ENCODE measurements around the gene MTX2.

The MTX2 gene
- 7.9 to 32.3 (median 21.9) reads per million in 17 experiments for total RNA-seq

DNA sequence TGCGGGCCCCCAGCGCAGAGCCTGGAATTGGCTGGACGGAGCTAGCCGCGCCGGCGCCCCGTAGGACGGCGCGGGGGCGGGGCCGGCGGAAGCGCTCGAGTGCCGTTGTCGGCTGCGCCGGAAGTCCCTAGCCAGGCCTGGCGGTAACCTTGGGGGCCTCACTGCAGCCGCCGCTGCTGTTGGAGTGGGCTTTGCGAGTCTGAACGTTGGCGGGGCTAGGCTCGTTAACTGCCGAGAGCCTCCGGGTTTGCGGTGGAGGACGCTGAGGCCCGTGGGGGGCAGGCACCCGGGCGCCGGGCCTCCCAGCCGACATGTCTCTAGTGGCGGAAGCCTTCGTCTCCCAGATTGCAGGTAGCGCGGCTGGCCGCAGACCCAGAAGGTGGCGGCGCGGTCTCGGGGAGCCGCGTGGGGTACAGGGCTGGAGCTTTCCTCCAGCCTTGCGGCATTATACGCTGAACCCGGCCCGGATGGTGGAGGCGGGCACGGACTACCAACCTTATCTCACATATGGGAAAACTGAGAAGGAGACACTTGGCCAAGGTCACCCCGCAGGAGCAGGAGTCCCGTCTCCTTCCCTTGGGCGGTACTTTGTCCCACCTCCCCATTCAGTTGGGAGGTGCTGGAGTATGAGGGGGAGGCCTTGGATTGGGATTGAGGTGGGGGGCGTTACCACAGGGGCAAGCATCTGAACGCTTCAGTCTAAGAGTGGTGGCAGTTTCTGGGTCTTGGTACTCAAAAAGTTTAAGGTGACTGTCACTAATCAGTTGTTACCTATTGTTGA is at the start of gene MTX2:
TSS of gene MTX2 (plus strand) at position 124 of the 781 bp plus-strand sequence. CDS start at position 312, 188 bp downstream.
- DNase-seq: peak; percentile 74 to 92 (median 84)

DNA sequence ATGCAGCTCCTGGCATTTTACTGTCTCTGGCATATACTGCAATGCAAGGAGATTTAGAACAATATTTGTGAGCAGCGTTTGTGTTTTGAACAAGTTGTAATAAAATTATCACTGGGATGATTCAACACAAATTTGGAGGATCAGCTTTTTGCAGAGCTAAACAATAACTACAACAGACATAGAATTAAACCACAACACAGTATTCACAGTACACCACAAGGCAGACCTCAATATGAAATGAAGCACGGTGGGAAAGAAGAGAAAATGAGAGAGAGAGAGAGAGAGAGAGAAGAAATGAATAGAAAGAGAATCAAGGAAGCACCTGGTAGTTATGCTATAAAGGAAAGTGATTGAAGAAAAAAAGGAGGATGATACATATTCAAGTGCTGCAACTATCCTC is 41.4 kb upstream of the MTX2 start:
- no peak for DNase-seq

DNA sequence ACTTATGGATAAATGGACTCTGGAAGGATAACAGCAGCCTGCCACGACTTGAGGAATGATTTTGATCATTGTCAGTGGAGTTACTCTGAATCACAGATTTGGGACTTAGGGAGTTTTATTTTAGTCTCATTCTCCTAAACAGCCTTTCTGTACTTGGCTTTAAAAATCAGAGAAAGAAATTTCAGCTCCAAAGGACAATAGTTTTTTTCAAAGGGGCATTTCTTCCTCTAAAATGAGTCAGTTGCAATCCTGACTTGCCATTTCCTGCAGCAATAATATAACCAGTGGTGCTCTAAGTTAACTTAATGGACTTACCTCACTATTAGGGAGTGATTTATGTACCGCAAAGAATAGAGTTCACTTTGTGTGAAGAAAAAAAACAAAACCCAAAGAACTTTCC is 35.1 kb upstream of the MTX2 start:
- no peak for DNase-seq

DNA sequence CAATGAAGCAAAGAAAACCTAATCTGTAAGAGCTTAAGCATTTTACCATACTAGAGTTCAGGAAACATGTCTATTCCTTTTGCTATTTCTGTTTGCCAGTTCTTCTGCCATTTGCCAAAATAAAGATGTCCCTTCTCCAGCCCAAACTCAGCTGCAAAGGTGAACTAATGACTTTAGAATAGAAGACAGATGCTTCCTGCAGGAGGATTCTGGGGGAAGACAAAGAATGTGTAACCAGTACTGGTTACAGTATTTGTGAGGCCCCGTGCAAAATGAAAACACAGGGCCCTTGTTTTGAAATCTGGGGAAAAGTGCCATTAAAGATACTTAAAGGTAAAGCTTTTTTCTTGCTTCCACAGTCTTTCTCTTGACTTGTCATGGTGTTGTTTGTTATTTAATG is 34.3 kb upstream of the MTX2 start:
- DNase-seq: no peak

DNA sequence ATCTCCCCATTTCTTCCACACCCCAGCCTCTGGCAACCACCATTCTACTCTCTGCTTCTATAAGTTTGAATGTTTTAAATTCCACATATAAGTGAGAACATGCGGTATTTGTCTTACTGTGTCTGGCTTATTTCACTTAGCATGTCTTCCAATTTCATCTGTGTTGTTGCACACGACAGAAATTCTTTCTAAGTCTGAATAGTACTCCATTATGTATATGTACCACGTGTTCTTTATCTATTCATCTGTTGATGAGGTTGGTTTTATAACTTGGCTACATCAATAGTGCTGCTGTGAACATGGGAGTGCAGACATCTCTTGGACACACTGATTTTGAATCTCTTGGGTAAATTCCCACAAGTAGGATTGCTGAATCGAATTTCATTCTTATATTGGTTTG is 31.8 kb upstream of the MTX2 start:
- DNase-seq: no peak

DNA sequence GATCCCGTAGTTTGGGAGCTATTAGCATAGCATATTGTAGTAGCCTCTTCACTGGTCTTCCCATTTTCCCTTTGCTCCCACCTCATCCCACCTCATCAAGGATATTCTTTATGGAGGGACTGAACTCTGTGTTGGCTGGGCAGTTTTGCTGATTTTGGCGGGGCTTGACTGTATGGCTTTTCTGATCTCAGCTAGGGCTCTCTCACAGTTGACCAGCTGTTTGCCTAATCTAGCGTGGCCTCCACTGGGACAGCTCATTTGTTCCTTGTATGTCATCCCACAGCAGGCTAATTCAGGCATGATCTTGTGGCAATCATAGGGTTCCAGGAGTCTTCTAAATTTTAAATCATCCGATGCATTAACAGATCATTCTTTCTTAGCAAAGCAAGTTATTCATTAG is 30.2 kb upstream of the MTX2 start:
- no peak for DNase-seq

DNA sequence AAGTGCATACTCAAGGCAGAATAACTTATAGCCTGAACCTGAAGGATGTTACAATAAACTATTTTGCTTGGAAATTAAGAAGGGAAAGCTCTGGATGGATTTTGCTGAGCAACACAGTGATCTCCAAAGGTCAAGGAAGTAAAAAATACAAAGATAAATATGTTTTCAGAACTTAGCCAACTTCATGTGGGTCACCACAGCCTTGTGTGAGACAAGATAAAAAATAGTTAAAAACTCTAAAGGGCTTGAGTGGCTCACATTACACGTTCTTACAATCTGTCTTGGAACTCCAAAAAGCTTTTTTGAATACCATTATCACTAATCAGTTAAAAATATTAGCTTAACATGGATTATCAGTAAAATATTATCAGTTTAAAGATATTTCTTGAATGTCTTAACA is 28.9 kb upstream of the MTX2 start:
- no peak for DNase-seq

DNA sequence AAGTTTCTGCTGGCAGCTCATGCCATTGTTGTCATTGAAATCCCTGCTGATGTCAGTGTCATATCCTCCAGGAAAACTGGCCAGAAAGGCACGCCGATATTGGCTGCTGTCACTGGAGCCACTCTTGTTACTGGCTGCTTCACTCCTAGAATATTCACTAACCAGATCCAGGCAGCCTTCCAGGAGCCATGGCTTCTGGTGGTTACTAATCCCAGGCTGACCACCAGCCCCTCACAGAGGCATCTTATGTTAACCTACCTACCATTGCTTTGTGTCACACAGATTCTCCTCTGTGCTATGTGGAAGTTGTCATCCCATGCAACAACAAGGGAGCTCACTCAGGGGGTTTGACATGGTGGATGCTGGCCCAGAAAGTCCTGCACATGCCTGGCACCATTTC is 27.0 kb upstream of the MTX2 start:
- DNase-seq: no peak

DNA sequence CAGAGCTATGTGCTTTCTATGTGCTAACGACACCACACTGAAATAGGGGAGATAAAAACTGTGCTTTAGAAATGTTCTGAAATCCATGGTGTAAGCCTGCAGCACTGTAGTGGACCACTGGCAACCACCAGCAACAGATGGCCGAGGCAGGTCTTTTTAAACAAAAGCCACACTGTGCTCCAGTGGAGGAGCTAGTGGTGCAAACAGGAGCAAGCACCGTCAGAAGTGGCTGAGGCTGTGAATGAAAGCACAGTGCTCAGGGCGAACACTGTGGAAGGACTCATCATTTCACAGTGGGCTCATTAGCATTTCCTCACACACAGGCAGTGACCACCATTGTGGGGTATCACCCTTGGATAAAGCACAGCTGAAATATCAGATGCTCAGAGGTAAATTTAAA is 22.9 kb upstream of the MTX2 start:
- DNase-seq: no peak

DNA sequence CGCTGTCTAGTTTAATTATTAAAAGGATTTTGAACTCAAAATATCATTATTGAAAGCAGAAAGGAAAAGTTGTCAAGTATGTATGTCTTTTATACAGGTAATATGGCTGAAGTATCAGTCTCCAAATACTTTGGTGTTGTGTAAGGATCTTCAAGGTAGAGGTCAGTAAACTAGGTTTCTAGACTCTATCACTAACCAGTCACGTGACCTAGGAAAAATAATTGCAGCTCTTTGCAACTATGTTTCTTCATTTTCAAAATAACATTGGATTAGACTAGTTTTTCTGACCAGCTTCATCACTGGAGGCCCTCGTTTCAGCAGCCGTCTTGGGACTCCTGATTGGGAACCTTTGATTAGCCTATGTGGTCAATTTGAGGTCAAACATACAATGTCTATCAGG is 21.4 kb upstream of the MTX2 start:
- no peak for DNase-seq

DNA sequence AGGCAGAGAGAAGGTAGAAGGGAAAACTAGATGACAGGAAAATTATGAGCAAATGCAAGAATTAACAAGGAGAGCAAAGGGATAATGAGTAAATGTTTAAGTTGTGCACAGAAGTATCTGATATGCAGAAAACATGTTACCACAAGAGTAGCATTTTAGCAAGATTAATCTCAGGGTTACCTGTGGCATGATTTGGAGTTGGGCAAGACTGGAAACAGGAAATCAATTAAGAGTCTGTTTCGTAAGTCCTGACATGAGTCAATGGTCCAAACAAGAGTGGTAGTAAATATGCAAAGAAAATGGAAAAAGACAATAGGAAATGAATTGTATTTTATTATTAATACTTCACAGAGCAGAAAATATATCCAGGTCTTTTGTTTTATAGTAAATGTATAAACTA is 17.3 kb upstream of the MTX2 start:
- no peak for DNase-seq

DNA sequence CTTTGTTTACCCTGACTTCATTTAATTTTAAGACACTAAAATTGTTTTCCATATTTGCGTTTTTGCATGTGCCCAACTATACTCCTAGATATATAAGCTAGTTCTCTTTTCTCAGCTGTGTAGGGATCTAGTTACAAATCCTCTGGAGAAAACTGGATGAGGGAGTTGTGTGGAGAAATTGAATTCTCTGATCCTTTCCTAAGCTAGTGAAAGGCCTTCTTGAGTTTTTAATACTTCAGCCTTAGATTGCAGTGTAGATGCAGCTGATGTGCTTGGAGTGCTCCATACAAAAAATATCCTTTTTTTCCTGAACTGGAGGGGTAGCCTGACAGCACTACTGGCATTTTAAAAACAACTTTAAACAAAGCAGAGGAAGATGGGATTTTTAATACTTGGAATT is 8.6 kb upstream of the MTX2 start:
- no peak for DNase-seq

DNA sequence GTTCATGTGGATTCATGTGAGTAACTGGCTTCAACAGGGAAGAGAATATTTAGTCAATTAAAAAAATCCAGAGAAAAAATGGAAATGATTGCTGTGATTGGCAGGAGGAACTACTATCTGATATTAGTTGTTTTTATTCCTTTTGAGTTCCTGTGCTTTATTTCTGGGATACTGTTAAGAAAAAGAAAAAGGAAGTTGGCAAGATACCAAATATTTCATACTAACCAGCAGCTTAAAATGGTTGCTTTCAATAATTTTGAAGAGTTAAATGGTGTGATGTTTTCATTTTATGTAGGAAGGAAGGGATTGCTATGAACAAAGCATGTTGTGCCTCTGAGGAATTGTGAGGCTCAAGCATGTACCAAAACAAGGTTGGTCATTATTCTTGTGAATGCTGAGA is 8.1 kb upstream of the MTX2 start:
- DNase-seq: peak in 2 of 4 experiments; percentile 31 to 51

DNA sequence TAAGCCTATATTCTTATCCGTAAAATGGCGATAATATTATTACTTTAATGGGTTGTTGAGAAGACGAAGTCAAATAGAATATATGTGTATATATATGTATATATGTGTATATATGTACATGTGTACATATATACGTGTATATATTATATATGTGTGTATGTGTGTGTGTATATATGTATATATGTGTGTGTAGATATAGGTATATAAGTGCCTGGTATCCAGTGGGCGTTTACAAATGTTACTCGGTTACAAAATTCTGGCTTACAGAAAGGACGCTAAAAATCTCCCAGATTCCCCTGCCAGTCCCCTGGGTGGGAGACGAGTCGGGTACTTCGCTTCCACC is 295 bp upstream of the MTX2 start:
- no peak for DNase-seq

DNA sequence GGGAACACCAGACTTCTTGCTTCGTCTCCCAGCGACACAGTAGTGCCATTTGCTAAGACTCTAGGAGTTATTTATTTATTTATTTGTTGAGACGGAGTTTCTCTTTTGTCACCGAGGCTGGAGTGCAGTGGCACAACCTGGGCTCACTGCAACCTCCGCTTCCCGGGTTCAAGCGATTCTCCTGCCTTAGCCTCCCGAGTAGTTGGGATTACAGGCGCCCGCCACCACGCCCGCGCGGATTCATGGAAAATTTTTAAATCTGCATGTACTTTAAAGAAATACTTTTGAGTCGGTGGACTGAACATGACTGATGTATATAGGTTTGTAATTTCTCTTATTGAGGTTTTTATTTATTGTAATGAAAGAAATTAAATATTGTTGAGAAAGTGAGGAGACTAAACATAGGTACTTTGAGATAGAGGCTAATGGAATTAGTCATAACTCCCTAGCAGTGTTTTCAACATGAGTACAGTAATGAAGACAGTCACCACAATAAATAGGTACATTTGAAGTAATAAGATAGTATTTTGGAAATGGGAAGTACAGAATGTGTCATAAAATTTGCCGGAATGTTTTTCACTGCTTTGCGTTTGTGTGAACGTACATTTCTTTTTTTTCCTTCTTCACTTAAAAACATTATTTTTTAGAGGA is 983 bp downstream of the MTX2 start:
- DNase-seq: peak in 1 of 4 experiments; percentile 2

DNA sequence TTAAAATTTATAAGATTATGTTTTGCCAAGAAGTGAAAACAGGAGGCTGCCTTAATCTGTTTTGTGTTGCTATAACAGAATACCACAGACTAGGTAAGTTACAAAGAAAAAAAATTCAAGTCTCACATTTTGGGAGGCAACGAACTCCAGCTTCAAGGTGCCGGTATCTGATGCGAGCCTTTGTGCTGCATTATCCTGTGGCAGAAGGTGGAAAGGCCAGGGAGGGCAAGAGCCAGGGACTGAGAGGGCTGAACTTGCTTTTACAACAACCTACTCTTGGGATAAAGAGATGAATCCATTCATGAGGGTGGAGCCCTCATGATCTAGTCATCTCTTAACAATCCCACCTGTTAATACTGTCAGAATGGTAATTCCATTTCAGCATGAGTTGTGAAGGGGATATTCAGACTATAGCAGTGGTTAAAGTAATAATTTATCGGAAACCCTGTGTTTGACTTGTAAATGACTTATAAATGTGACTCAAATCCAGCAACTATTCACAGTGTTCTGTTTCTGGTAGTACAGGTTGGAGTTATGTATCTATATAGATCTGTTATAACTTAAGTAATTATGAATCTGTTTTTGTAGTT is 3.7 kb downstream of the MTX2 start:
- no peak for DNase-seq

DNA sequence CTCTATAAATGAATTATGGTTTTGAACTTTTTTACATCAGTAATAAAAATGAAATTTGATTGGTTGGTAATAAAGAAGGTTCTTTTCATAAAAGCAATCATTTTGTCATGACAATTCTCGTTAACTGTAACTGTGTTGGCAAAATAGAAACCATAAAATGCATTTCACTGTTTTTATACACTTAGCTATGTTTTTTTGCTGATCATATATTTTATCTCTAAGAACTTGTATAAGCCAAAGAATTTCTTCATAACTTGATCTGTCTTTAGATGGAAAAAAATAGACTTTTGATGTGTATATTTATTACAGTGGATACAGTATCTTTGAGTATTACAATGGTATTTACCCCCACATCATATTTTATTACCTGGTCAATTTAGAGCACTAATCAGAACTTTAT is 9.7 kb downstream of the MTX2 start:
- no peak for DNase-seq

DNA sequence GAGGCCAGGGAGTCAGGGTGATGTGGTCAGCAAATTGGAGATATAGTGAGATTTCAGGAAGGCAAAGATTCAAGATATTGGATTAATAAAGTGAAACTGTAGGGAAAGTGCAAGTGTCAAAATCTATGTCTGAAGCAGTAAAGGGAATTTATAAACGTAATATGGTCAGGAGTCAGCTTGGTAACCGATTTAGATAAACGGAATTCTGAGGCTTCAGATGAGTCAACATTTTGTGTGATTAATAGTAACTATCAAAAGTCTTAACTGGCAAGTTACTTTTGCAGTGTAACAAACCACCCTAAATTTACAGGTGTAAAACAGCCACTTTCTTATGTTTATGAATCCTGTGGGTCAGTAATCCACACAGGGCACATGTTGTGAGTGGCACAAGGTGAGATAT is 10.9 kb downstream of the MTX2 start:
- DNase-seq: no peak

DNA sequence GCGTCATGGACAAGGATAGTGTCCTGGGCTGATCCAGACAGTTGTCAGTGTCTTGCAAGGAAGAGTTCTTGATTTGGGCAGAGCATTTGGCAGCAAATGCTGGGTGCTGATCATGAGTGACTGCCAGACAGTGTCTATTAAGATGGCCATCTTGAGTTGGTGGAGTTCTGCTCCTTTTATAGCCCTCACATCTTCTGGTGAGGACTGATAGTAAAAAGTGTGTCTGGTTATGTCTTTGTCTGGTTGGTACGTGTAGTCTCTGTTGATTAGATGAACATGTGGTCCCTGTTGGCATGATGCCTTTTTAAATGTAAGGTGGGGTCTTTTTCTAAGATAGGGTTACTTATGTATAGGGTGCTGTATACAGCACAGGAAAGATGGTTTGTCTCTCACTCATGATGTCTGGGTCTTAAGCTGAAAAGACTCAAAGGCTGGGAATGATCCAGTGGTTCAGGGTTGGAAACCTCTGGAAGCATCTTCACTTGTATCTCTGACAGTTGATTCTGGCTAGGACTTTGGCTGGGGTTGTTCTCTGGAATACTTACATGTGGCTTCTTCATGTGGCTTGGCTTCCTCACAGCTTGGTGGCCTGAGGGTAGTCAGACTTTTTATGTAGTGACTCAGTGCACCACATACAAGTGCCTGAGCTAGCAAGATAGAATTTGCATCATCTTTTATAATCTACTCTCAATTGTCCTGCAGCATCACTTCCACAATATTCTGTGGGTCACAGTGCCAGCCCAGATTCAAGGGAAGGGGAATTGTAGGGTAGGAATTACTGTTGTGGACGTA is 11.8 kb downstream of the MTX2 start:
- no peak for DNase-seq

DNA sequence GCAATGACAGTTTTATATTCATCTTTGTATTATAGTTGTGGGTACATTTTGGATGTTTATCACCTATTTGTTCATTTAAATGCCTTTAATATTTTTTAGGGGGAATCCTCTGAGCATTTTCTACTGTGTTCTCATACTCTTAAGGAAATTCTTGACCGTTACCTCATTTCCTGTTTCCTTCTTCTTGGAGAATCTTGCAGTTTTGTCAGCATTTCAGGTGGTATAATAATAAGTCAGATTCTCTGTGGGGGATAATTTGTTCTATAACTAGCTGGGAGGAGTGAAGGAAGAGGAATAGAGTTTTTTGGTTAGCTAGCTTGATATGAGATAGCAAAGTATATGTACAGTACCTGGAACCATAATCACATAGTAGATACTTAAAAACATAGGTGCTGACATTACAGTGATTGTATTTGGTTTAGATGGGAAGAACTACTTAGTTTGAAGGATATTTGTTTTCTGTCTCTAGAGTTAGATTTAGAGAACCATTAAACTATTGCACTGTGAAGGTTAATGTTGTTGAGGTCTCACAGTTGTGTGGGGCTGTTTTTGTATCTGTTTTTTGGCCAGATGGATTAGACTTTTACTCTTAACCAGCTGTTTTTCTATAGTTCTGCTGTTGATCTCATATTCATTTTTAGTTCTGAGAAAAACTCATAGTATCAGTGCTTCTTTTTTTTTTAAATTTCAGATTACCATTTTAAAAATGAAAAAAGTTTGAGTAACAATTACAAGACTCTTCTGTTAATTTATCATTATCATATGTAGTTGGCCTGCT is 14.2 kb downstream of the MTX2 start:
- no peak for DNase-seq

DNA sequence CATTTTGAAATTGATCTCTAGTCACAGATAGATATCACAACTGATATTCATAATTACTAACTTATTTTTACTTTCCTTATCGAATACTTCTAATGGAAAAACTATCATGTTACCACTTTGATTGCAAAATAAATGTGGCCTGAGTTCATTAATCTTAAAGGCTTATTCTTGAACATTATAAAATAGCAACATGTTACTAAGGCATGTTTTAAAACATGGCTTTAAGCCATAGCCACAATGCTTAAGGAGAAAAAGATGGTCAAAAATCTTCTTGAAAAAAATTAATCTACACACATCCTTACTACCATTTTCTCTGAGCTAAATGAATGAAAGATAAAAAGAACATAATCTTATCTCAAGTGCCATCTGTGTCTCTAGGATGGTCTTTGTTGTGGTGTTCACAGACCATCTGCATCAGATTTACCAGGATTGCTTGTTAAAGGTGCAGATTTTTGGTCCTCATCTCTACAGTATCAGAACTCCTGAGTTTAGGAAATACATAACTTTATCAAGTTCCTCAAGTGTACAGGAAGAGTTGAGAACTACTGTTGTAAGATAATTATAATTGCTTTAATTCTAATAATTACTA is 15.3 kb downstream of the MTX2 start:
- no peak for DNase-seq

DNA sequence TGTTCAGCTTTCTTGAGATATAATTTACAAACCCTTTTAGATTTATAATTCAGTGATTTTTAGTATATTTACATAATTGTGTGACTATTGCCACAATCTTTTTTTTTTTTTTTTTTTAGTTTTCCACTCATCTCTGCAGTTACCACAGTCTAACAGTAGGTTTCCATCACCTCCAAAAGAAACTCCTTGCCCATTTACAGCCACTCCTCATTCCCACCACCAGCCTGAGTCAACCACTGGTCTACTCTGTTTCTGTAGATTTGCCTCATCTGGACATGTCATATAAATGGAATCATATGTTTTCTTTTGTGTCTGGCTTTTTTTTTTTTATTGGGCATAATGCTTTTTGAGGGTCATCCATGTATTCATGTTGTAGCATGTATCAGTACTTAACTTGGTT is 16.1 kb downstream of the MTX2 start:
- no peak for DNase-seq

Measured in suppressor macrophage (primary cell).